Trophoblast cell (in vitro differentiated cells and primary cell): ENCODE measurements around the gene RAB11FIP3.
"Not testable (repeated sequence)": the region's sequence is repeated elsewhere in the genome, so short reads cannot be mapped to it uniquely, and the experiment has no call there.

Experiments
- DNase-seq, 2 donors: peaks; one replicate each; pipeline ENCODE4 v3.0.0-alpha.2; 2016
- H2AFZ ChIP-seq: 2 replicates; pipeline ENCODE4 v1.6.1; 2013; ENCODE audit warnings: low read length, moderate library complexity, mild to moderate bottlenecking; ENCODE audit not compliant: insufficient read depth, poor library complexity
- H2AK5ac ChIP-seq: 2 replicates; pipeline ENCODE4 v1.6.1; 2013; ENCODE audit warnings: mild to moderate bottlenecking, low read length
- H2BK120ac ChIP-seq: 2 replicates; pipeline ENCODE4 v1.6.1; 2013; ENCODE audit warnings: low read length, mild to moderate bottlenecking, moderate library complexity; ENCODE audit not compliant: insufficient read depth, poor library complexity
- H2BK12ac ChIP-seq: 2 replicates; pipeline ENCODE4 v1.6.1; 2013; ENCODE audit warnings: mild to moderate bottlenecking, low read length, moderate library complexity
- H2BK5ac ChIP-seq: 2 replicates; pipeline ENCODE4 v1.6.1; 2013; ENCODE audit warnings: low read length, low read depth, moderate library complexity, mild to moderate bottlenecking; ENCODE audit not compliant: poor library complexity
- H3K14ac ChIP-seq: 2 replicates; pipeline ENCODE4 v1.6.1; 2013; ENCODE audit warnings: mild to moderate bottlenecking, low read length
- H3K18ac ChIP-seq: 2 replicates; pipeline ENCODE4 v1.6.1; 2013; ENCODE audit warnings: mild to moderate bottlenecking, low read length
- H3K23ac ChIP-seq: 2 replicates; pipeline ENCODE4 v1.6.1; 2013; ENCODE audit warnings: low read length
- H3K27ac ChIP-seq: 2 replicates; pipeline ENCODE4 v1.5.1; 2013; ENCODE audit warnings: low read depth, mild to moderate bottlenecking, inconsistent platforms, low read length, moderate library complexity
- H3K27me3 ChIP-seq: 2 replicates; pipeline ENCODE4 v1.6.1; 2013; ENCODE audit warnings: inconsistent platforms, mild to moderate bottlenecking, low read length, moderate library complexity; ENCODE audit not compliant: insufficient read depth
- H3K36me3 ChIP-seq, 2 experiments: 1 replicate in 1 of 2; 2 replicates in 1 of 2; pipeline ENCODE4 v1.6.1; 2013; ENCODE audit warnings: low read length in 2 of 2, mild to moderate bottlenecking in 2 of 2, moderate library complexity in 1 of 2; ENCODE audit not compliant: insufficient read depth in 2 of 2, control insufficient read depth in 1 of 2
- H3K4ac ChIP-seq: 2 replicates; pipeline ENCODE4 v1.6.1; 2013; ENCODE audit warnings: low read depth, mild to moderate bottlenecking, low read length, moderate library complexity
- H3K4me1 ChIP-seq, 2 experiments: 1 replicate in 1 of 2; 2 replicates in 1 of 2; pipeline ENCODE4 v1.6.1; 2013; ENCODE audit warnings: low read length in 2 of 2, mild to moderate bottlenecking in 2 of 2, moderate library complexity in 1 of 2; ENCODE audit not compliant: insufficient read depth in 2 of 2, control insufficient read depth in 1 of 2
- H3K4me2 ChIP-seq: 2 replicates; pipeline ENCODE4 v1.6.1; 2013; ENCODE audit warnings: inconsistent platforms, mild to moderate bottlenecking, low read length, moderate library complexity
- H3K4me3 ChIP-seq: 2 replicates; pipeline ENCODE4 v1.5.1; 2013; ENCODE audit warnings: mild to moderate bottlenecking, low read depth, low read length, inconsistent platforms
- H3K79me1 ChIP-seq: one replicate; pipeline ENCODE4 v1.6.1; 2013; ENCODE audit warnings: low read length
- H3K79me2 ChIP-seq: 2 replicates; pipeline ENCODE4 v1.6.1; 2013; ENCODE audit warnings: low read length, mild to moderate bottlenecking; ENCODE audit not compliant: control insufficient read depth, insufficient read depth, poor library complexity
- H3K9ac ChIP-seq: 2 replicates; pipeline ENCODE4 v1.6.1; 2013; ENCODE audit warnings: mild to moderate bottlenecking, low read length
- H3K9me3 ChIP-seq: 2 replicates; pipeline ENCODE4 v1.6.1; 2013; ENCODE audit warnings: low read depth, mild to moderate bottlenecking, control low read depth, inconsistent platforms, low read length; ENCODE audit not compliant: insufficient read depth
- H4K12ac ChIP-seq: 2 replicates; pipeline ENCODE4 v1.6.1; 2013; ENCODE audit warnings: low read depth, mild to moderate bottlenecking, low read length, moderate library complexity
- H4K8ac ChIP-seq: 2 replicates; pipeline ENCODE4 v1.6.1; 2013; ENCODE audit warnings: low read depth, mild to moderate bottlenecking, low read length, moderate library complexity
- H4K91ac ChIP-seq: one replicate; pipeline ENCODE4 v1.6.1; 2013; ENCODE audit warnings: low read depth, mild to moderate bottlenecking, low read length, moderate library complexity
- WGBS: extraction: QIAGEN DNeasy Blood & Tissue Kit; methylation state at CpG from one replicate; pipeline ENCODE4 v1.1.7; 2013; ENCODE audit warnings: missing lambda C conversion rate; ENCODE audit not compliant: insufficient read length, insufficient coverage; ENCODE audit errors: extremely low coverage; 5-methylcytosine and 5-hydroxymethylcytosine counted together

The RAB11FIP3 gene

GRCh38 chr16:503150-504071 is 78.0 kb downstream of the RAB11FIP3 start:
- H3K9ac ChIP-seq, result no peak overlapping the region
- DNase-seq, result no peak
- no peak overlapping the region for H3K23ac ChIP-seq
- no peak overlapping the region for H3K4me3 ChIP-seq
- H3K79me1 ChIP-seq, result no peaks in the 10 kb centered on the region
- H4K91ac ChIP-seq, result no peak overlapping the region
- no peak overlapping the region for H3K18ac ChIP-seq
- peaks cover 16 to 17% of the 10 kb centered on the region in 2 experiments for H3K36me3 ChIP-seq
- H3K9me3 ChIP-seq, result no peaks in the 10 kb centered on the region
- peaks cover 0 to 2% of the 10 kb centered on the region in 2 experiments for H3K4me1 ChIP-seq
- H2BK12ac ChIP-seq, result no peak overlapping the region
- H3K27me3 ChIP-seq, result no peaks in the 10 kb centered on the region
- no peak overlapping the region for H3K14ac ChIP-seq
- no peak overlapping the region for H3K4me2 ChIP-seq
- no peak overlapping the region for H2BK5ac ChIP-seq
- H2AFZ ChIP-seq, result no peak overlapping the region
- no peaks in the 10 kb centered on the region for H3K79me2 ChIP-seq
- H2BK120ac ChIP-seq, result no peak overlapping the region
- H3K27ac ChIP-seq, result no peak overlapping the region
- no peak overlapping the region for H3K4ac ChIP-seq
- H4K12ac ChIP-seq, result no peak overlapping the region
- H2AK5ac ChIP-seq, result no peak overlapping the region
- no CpG with 5 or more reads among the region's 23 CpGs for WGBS
- no peak overlapping the region for H4K8ac ChIP-seq

DNA sequence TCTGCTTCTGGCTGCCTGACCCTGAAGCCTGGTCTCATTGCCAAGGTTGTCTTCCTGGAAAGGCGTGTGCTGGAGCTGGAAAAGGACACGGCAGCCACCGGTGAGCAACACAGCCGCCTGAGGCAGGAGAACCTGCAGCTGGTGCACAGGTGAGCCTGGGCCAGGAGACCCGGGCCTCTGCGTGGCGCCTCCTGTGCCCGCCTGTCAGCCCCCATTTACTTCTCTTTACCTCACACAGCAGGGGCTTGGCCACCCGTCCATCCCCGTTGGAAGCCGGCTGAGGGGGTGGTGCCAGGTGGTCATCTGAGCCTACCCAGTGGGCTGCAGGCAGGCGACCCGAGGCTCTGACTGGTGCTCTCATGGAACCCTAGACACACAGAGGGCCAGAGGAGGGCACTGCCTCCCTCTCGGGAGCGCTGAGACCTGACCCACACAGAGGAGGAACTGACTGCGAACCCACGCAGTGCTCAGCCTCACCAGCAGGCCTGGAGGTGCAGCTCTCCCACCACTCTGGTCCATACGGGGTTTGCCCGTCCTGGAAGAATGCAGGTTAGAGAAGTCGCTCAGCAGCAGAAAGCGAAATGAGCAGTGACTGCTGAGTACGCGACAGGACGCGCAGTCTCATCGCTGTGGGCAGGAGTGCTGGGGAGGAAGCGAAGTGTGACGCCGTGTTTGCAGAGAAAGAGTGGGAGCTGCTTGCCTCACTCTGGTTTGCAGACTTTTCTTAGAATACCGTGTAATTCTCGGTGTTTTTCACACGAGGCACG is 80.2 kb downstream of the RAB11FIP3 start:
- H3K36me3 ChIP-seq, result peaks cover 24 to 27% of the 10 kb centered on the region in 2 experiments
- H3K18ac ChIP-seq, result no peak overlapping the region
- no peak overlapping the region for H2AFZ ChIP-seq
- no peak overlapping the region for H3K14ac ChIP-seq
- H3K27ac ChIP-seq, result no peak overlapping the region
- no peaks in the 10 kb centered on the region for H3K27me3 ChIP-seq
- H3K9me3 ChIP-seq, result peaks cover 5% of the 10 kb centered on the region
- no peak overlapping the region for H3K4me2 ChIP-seq
- H2BK5ac ChIP-seq, result no peak overlapping the region
- H3K23ac ChIP-seq, result no peak overlapping the region
- H3K79me1 ChIP-seq, result no peaks in the 10 kb centered on the region
- H4K91ac ChIP-seq, result no peak overlapping the region
- no peak overlapping the region for H3K4ac ChIP-seq
- no peak overlapping the region for H2AK5ac ChIP-seq
- no peaks in the 10 kb centered on the region for H3K79me2 ChIP-seq
- no peak for DNase-seq
- no CpG with 5 or more reads among the region's 33 CpGs for WGBS
- H4K12ac ChIP-seq, result no peak overlapping the region
- H2BK120ac ChIP-seq, result no peak overlapping the region
- H2BK12ac ChIP-seq, result no peak overlapping the region
- H4K8ac ChIP-seq, result no peak overlapping the region
- no peak overlapping the region for H3K9ac ChIP-seq
- H3K4me3 ChIP-seq, result no peak overlapping the region
- H3K4me1 ChIP-seq, result peaks cover 0 to under 1% of the 10 kb centered on the region in 2 experiments

DNA sequence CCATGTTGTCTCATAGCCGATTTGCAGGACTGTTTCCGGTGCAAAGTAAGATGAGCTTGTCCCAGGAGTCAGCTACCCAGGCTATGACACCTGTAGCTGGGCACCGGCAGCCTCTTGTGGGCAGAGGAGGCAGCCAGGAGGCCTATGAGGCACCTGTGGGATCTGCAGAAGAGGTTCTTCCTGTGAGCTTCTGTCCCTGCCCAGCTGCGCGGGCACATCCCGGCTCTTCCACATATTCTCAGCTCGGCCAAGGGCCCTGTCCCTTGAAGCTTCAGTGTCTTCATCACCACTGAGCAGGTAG is 80.7 kb downstream of the RAB11FIP3 start:
- H3K27ac ChIP-seq, result no peak overlapping the region
- H3K4me1 ChIP-seq, result no peaks in the 10 kb centered on the region
- no peak for DNase-seq
- H3K9ac ChIP-seq, result no peak overlapping the region
- no peak overlapping the region for H3K14ac ChIP-seq
- no peak overlapping the region for H4K91ac ChIP-seq
- no peak overlapping the region for H3K18ac ChIP-seq
- no peak overlapping the region for H4K8ac ChIP-seq
- peaks cover 5% of the 10 kb centered on the region for H3K9me3 ChIP-seq
- no peak overlapping the region for H2BK12ac ChIP-seq
- no peak overlapping the region for H3K23ac ChIP-seq
- no peak overlapping the region for H2AK5ac ChIP-seq
- WGBS, result no CpG with 5 or more reads among the region's 7 CpGs
- no peak overlapping the region for H2BK5ac ChIP-seq
- H3K79me2 ChIP-seq, result no peaks in the 10 kb centered on the region
- no peak overlapping the region for H4K12ac ChIP-seq
- no peak overlapping the region for H3K4ac ChIP-seq
- no peak overlapping the region for H2BK120ac ChIP-seq
- no peaks in the 10 kb centered on the region for H3K27me3 ChIP-seq
- H3K4me2 ChIP-seq, result no peak overlapping the region
- H3K4me3 ChIP-seq, result no peak overlapping the region
- no peak overlapping the region for H2AFZ ChIP-seq
- H3K36me3 ChIP-seq, result peaks cover 25 to 27% of the 10 kb centered on the region in 2 experiments
- H3K79me1 ChIP-seq, result no peaks in the 10 kb centered on the region

DNA sequence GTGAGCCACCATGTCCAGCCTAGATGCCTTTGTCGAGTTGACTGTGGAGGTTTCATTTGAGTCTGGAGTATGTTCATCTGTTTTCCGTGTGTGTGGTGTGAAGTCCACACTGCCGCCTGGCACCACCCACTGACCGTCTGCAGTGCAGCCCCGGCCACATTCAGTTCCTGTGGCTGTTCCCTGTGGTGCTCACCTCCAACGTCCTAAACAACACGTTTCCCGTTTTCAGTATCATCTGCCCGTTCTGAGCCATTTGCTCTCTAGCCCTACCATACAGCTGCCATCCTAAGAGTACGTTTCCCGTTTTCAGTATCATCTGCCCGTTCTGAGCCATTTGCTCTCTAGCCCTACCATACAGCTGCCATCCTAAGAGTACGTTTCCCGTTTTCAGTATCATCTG is 82.1 kb downstream of the RAB11FIP3 start:
- H4K91ac ChIP-seq, H3K27me3 ChIP-seq, H2AK5ac ChIP-seq, H3K14ac ChIP-seq, H3K23ac ChIP-seq, H3K4me1 ChIP-seq, H4K8ac ChIP-seq, H3K18ac ChIP-seq, H3K4me2 ChIP-seq, H3K79me2 ChIP-seq, DNase-seq, H2BK120ac ChIP-seq, H3K4ac ChIP-seq, H3K27ac ChIP-seq, H3K79me1 ChIP-seq, H2BK5ac ChIP-seq, H2BK12ac ChIP-seq, H2AFZ ChIP-seq, H3K9me3 ChIP-seq, H4K12ac ChIP-seq, H3K4me3 ChIP-seq, H3K9ac ChIP-seq: not testable (repeated sequence)
- whole genome bisulfite sequencing, result no CpG with 5 or more reads among the region's 14 CpGs
- H3K36me3 ChIP-seq, result peaks cover 25% of the 10 kb centered on the region in 2 experiments
